Upper lobe of right lung (tissue), 1 donor: ENCODE data around the gene CEP104. TPM values are rescaled to one million over a fixed set of nuclear protein-coding genes. Genes with fewer than 3 reads are reported as not detected.
A peak's percentile ranks its signal among the peaks of the same experiment; 100 is the strongest.

ENCODE experiments used
- ATAC-seq: fragments of 200-7000 bp; cut with Tn5 transposase; one replicate; pipeline ENCODE4 v1.9.1; 2020; ENCODE audit warnings: mild to moderate bottlenecking, moderate library complexity
- DNase-seq: peaks from one replicate; pipeline ENCODE4 v3.0.0-alpha.2; 2020
- H3K27ac ChIP-seq: fragments of 200-600 bp; one replicate; pipeline ENCODE4 v1.8.0; 2022
- H3K27me3 ChIP-seq: fragments of 200-600 bp; one replicate; pipeline ENCODE4 v1.8.0; 2022; ENCODE audit warnings: mild to moderate bottlenecking
- H3K36me3 ChIP-seq: fragments of 200-600 bp; one replicate; pipeline ENCODE4 v1.8.0; 2022
- H3K4me1 ChIP-seq: fragments of 200-600 bp; one replicate; pipeline ENCODE4 v1.8.0; 2022
- H3K4me3 ChIP-seq: fragments of 200-600 bp; one replicate; pipeline ENCODE4 v1.8.0; 2022; ENCODE audit warnings: mild to moderate bottlenecking
- H3K9me3 ChIP-seq: fragments of 200-600 bp; one replicate; pipeline ENCODE4 v1.8.0; 2022
- CTCF ChIP-seq: fragments of 200-600 bp; IDR thresholded peaks from one replicate; pipeline ENCODE4 v1.8.0; 2022; ENCODE audit warnings: antibody characterized with exemption
- intact Hi-C: fragments of 100-400 bp; cut with DNase I; formaldehyde crosslinking; loops from one replicate; pipeline ENCODE4 v1.11.0; 2022
- total RNA-seq: library from RNA; stranded (reverse); fragmentation: NEBNext Ultra II Directional; extraction: Animal tissue kit (Norgen Biotek cat#: 25700); gene quantifications from one replicate; pipeline ENCODE4 v1.2.1, GENCODE V29; 2021
- donor health status: DM: no; HTN: yes; CAD: no; lungs with severe emphysema.

Gene CEP104
- total RNA-seq, 1 donor from 2014 or later, result 61.0 TPM

- no peak overlapping the region for H3K4me3 ChIP-seq
- intact Hi-C loops, result no loop called here
- TF ChIP-seq CTCF, result no peak
- H3K36me3 ChIP-seq, result peaks cover 73% of the 10 kb centered on the region
- no peaks in the 10 kb centered on the region for H3K9me3 ChIP-seq
- DNase-seq, result no peak
- H3K27ac ChIP-seq, result no peak overlapping the region
- no peak for ATAC-seq
- no peaks in the 10 kb centered on the region for H3K4me1 ChIP-seq
- no peaks in the 10 kb centered on the region for H3K27me3 ChIP-seq
Observed at GRCh38 chr1:3872546-3872945, 15.5 kb upstream of the CEP104 start.

GRCh38 chr1:3871451-3871805 is 14.4 kb upstream of the CEP104 start:
- Histone ChIP-seq H3K27ac (no peak overlapping the region), H3K36me3 (peaks cover 74% of the 10 kb centered on the region), H3K9me3 (no peaks in the 10 kb centered on the region), H3K4me1 (no peaks in the 10 kb centered on the region), H3K4me3 (no peak overlapping the region), H3K27me3 (no peaks in the 10 kb centered on the region)
- DNase-seq (no peak), ATAC-seq (no peak)
- intact Hi-C loops, result no loop called here
- TF ChIP-seq CTCF, result no peak

- ATAC-seq (peak; percentile 33), DNase-seq (no peak)
- Histone ChIP-seq H3K4me1 (no peaks in the 10 kb centered on the region), H3K4me3 (no peak overlapping the region), H3K9me3 (no peaks in the 10 kb centered on the region), H3K36me3 (peaks cover 58% of the 10 kb centered on the region), H3K27me3 (no peaks in the 10 kb centered on the region), H3K27ac (no peak overlapping the region)
- TF ChIP-seq CTCF, result no peak
- intact Hi-C loops, result no loop called here
Observed at GRCh38 chr1:3869751-3870301, 12.8 kb upstream of the CEP104 start.

GRCh38 chr1:3868464-3869006 is 11.5 kb upstream of the CEP104 start:
- DNase-seq (no peak), ATAC-seq (peak; percentile 52)
- peaks cover 51% of the 10 kb centered on the region for H3K36me3 ChIP-seq

GRCh38 chr1:3865606-3866160 is 8.7 kb upstream of the CEP104 start:
- no peaks in the 10 kb centered on the region for H3K9me3 ChIP-seq
- peaks cover 28% of the 10 kb centered on the region for H3K36me3 ChIP-seq
- intact Hi-C loops, result no loop called here
- ATAC-seq (no peak), DNase-seq (no peak)
- no peaks in the 10 kb centered on the region for H3K4me1 ChIP-seq
- no peak overlapping the region for H3K4me3 ChIP-seq
- TF ChIP-seq CTCF, result no peak
- no peak overlapping the region for H3K27ac ChIP-seq
- H3K27me3 ChIP-seq, result no peaks in the 10 kb centered on the region

More at GRCh38 chr1:3868464-3869006, 11.5 kb upstream of the CEP104 start:
- Histone ChIP-seq H3K27ac (no peak overlapping the region), H3K9me3 (no peaks in the 10 kb centered on the region), H3K27me3 (no peaks in the 10 kb centered on the region), H3K4me1 (no peaks in the 10 kb centered on the region), H3K4me3 (no peak overlapping the region)
- intact Hi-C loops, result no loop called here
- TF ChIP-seq CTCF, result no peak
